Measurements from ENCODE around the gene APIP.
"Not testable (repeated sequence)": the region's sequence is repeated elsewhere in the genome, so short reads cannot be mapped to it uniquely, and the experiment has no call there.

Gene APIP

DNA sequence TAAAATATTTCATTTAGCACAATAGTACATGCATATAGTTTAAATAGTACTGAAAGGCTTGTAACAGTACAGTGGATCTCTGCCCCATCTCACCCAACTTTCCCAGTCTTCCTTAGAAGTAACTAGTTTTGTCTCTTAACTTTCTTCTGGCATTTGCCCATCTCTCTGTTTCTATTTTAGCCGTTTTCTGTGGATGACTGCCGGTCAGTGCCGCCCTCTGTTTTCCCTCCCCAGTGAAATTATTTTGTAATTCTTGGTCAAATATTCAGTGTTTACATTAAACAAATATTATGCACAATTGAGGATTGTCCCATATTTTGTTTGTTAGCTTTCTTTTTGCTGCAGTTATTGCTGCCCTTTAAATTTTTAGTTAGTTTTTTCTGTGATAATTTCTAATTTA is 8.5 kb upstream of the APIP start:
- DNase-seq = no peak

- DNase-seq = no peak
Measured at GRCh38 chr11:34921156-34921555, 5.0 kb upstream of the APIP start.

DNA sequence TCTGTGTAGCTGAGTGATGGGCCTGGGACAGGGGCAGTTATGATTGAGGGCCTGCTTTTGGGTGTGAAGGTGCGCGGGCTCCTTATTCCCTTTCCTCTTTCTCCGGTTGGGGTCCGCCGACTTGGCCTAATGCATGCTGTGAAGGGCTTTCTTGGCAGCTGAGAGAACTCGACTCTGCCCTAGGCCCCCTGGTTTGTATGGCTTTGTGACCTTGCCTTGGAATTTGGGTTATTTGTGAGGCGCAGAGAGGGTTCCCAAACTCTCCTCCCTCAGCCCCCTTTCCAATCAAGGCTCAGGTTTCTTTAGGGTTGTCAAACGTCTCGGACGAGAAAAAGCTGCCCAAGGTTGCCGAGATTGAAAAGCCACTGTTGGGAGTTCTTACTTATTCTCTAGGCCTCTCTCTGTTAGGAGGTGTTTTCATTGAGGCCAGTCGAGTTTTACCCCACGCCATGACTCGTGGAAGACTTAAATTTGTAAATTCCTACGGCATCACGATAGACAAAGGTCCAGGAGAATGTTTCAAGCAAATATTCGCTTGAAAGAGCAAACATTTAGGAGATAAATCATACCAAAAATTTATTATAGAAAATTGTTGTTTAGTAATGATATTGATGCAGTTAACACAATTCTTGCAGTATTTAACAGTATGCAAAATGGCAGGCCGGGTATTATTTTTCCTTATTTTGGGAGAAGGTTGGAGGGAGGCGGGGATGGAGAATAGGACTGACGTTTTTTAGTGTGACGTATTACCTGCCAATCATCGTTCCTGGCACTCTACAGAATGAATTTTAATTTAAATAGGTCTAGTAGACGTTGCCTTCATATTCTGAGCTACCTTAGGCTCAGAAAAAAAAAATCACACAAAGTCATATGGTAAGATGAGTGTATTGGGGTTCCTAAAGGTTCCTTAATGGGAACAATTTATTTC is 928 bp upstream of the APIP start:
- DNase-seq = no peak

DNA sequence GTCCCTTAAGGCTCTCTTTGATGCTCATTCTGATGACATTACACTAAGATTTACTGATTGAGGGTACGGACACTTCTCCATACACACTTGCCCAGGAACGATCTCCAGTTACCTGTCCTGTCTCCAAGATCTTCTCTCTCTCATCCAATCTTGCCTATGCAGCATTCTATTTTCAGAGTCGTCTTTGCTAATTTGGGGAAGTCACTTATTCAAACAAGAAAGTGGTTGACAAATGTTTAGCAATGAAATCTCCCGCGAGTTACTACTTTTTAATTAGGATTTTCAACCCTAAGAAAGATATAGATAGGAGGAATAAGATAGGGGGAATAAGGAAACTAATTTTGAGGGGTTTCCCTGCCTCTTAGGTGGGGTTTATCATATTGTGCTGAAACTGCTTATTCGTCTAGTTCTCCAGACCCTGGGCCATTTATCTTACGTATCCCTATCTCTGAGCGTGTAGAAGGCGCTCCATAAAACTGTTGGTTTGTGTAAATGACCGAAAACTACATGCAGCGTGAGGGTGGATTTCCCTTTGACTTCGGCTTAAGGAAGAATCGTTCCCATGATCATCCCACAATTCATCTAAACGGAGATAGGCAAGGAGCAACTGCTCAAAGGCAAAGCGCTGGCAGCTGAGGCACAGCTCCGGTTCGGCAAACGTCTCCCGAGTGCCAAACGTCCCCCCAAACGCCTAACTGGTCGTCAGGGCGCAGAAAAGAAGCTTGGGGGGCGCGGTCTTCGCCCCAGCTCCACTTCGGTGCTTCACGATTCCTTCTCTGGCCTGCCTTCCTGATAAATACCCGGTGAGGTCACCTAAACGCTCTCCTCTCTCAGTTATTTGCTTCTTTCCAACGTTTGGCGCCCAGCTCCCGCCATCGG is 804 bp downstream of the APIP start:
- peak; percentile 35 for DNase-seq

- not testable (repeated sequence) for DNase-seq
Measured at GRCh38 chr11:34913556-34913955, 2.6 kb downstream of the APIP start.

- no peak for DNase-seq
Measured at GRCh38 chr11:34911676-34912075, 4.5 kb downstream of the APIP start.

- DNase-seq = no peak
Measured at GRCh38 chr11:34910817-34911216, 5.4 kb downstream of the APIP start.

- no peak for DNase-seq
Measured at GRCh38 chr11:34909955-34910354, 6.2 kb downstream of the APIP start.

DNA sequence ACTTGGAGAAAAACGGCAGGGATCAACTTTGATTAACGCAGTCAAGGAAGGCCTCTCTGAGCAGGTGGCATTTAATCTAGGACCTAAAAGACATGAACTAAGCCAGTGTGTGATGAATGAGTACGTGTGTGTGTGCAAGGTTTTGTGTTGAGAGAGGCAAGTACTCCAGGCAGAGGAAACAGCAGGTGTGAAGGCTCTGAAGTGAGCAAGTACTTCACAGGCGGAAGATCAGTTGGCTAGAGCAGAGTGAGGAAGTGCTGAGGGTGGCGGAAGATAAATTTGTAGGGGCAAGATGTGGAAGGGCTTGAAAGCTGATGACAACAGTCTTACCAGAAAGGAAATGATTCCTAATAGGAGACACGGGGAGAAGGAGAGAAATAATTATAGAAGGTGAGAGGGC is 6.8 kb downstream of the APIP start:
- no peak for DNase-seq

DNA sequence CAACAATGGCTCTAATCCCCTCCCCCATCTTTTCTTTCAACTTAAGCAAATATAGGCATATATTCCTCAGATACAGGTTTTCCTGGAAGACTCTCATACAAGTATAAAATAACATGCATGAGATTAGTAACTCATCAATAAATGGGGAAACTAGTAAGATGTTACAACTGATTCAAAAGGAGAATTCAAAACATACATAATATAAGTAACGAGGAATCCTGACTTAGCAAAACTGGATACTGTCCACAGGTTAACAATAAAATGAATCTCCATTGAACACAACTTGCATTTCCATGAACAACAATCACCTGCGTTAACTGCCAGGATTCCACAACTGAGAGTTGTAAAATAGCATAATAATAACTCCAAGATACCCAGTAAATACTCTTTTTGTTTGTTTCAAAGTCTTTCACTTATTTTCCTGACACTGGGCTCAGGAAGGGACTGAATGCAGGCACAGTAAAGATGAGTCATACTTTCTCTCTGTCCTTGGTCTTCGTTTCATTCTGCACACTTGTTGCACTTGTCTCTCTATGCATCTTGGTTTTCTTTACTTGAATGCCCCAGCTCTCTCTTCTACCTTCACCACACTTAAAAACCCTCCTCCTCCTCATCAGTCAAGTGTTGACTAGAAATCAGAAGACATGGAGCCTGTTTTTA is 8.1 kb downstream of the APIP start:
- no peak for DNase-seq

DNA sequence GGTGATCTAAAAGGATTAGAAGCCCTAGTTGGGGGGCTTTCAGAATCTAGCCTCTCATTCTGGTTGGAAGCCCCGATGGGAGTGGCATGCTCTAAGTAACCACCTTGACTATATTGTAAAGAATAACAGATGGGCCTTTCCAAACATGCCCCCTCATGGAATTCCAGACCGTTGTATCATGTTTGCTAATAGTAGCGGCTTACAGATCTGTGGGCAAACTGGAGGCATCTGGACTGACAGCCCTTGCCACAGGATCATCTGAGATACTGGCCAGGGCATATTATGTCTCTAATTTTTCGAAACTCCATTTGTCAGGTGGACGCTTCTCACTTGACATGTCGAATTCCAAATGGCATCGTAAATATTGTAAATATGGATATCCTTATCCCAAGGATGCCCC is 10.5 kb downstream of the APIP start:
- DNase-seq = no peak

DNA sequence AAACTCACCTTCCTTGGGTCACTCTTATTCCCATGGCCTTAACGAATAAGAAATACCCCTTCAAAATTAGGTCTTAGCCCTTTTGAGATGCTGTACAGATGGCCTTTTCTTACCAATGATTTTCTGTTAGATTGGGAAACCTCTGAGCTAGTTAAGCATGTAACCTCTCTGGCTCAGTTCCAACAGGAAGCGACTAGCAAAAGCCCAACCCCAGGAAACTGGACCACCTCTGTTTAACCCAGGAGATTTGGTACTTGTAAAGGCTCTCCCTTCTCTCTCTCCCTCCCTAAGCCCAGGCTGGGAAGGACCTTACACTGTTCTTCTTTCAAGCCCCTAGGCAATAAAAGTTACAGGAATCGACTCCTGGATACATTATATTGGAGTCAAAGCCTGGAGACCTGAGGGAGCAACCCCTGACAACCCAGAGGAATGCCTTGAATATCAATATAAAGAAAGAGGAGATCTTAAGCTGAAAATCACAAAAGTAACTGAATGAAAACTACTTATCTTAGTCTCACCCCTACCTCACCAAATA is 11.7 kb downstream of the APIP start:
- no peak for DNase-seq

- DNase-seq = peak; percentile 30
Measured at GRCh38 chr11:34899633-34900016, 16.6 kb downstream of the APIP start.

GRCh38 chr11:34898474-34898873 is 17.7 kb downstream of the APIP start:
- no peak for DNase-seq

DNA sequence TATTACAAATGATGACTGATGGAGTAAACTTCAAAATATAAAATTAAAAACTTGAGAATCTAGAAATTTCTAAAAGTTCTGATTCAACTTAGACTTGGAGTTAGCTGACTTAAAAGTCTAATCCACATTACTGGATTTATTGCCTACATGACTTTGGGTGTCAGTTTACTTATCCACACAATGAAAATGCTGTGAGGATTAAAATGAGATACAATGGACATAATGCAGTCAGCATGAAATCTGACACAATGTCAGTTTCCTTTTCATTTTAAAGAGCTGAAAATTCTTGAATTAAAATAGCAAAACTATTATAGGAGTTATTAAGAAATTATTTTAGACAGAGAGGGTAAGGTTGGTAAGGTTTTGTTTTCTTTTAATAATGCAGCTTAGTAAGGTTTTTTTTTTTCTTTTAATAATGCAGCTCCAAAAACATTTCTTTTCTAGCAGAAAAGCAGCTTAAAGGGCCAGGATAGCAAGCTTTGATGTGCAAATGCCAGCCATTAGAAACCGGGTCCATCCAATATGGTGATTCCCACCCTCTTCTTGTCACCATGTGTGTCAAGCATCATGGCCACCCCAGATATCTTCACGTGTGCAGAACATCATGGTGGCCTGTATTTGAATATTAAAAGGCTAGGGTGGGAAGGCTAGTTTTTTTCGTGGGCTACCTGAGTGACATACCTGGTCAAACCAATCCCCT is 18.9 kb downstream of the APIP start:
- DNase-seq = no peak

DNA sequence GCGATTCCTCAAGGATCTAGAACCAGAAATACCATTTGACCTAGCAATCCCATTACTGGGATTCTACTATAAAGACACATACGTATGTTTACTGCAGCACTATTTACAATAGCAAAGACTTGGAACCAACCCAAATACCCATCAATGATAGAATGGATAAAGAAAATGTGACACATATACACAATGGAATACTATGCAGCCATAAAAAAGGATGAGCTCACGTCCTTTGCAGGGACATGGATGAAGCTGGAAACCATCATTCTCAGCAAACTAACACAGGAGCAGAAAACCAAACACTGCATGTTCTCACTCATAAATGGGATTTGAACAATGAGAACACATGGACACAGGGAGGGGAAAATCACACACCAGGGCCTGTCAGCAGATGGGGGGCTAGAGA is 20.0 kb downstream of the APIP start:
- not testable (repeated sequence) for DNase-seq

DNA sequence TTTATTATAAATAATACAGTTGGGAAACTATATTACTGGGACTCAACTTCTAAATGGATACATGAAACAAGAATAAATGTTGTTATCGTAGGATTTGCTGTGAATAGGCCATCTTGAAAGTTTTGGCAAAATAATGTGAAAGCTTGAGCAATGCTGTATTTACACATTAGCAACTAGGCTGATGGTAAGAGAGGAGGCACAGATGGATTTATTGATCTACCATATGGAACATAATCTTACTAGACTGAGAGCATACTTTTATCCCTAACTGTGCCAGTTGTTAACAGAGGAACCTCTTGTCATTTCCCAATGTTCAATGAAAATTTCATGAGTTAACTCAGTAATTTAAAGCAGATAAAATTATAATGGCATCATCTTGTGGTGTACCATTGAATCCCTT is 22.8 kb downstream of the APIP start:
- no peak for DNase-seq

GRCh38 chr11:34891611-34892010 is 24.6 kb downstream of the APIP start:
- DNase-seq = no peak

DNA sequence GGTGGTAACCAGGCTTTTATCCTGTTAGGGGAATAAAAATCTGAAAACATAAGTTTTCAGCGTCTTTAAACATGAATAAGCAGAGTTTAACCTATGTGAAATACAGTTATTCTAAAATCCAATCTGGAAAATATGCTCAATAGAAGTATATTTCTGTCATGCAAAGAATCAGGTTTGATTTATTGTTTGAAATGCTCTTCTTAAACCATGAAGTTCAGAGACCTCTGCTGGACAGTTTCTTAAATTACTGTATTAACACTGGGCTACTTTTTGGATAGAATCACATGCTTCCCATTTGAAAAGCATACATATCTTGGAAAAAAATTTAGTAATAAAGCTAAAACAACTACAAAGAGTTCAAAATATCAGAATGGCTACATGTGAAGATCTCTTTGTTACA is 25.4 kb downstream of the APIP start:
- DNase-seq = peak; percentile 27

DNA sequence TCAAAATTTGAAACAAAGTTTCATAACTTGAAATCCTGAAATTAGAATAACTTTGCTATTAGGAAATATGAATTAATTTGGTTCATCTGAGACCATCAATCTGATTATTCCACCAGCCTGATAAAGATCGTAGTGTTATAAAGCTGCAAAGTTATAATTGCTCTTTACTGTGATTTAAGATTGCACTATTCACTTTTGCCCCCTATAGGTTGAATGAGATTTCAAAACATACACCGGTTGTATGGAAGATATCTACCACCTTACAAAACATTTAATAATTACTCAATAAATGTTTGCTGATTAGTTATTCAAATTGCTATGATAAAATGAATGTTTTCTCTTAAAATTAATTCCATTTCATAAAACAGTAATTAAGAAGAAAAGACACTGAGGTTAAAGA is 26.1 kb downstream of the APIP start:
- no peak for DNase-seq

DNA sequence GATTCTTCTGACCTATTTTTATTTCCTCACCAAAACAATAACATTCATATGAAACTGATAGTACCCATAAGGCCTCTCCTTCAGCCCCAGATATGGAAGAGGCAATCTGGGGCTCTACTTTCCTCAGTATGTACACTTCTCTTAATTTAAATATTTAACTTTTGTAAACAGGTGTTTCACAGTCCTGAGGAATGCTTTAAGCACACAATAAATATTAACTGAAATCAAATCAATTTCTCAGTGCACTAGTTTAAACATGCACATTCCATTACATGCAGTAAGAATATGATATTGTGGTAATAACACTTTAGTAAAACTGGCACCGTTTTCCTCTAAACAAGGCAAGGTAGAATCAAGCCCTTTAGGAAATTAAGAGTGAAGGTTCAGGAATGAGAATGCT is 28.9 kb downstream of the APIP start:
- no peak for DNase-seq

GRCh38 chr11:34886609-34887008 is 29.6 kb downstream of the APIP start:
- no peak for DNase-seq

GRCh38 chr11:34881900-34882299 is 34.3 kb downstream of the APIP start:
- no peak for DNase-seq
